GM13976 (cell line): ENCODE results near the gene NDUFB1.

Source experiments
- DNase-seq: peaks from one replicate; pipeline ENCODE4 v3.0.0; 2012; ENCODE audit warnings: low spot score
- CTCF ChIP-seq: IDR thresholded peaks from 2 replicates; pipeline ENCODE4 v1.5.1; 2012; ENCODE audit warnings: borderline replicate concordance, mild to moderate bottlenecking; ENCODE audit not compliant: insufficient read depth; ENCODE audit errors: extremely low read depth, missing control alignments, control extremely low read depth
- in situ Hi-C: fragments of 300-500 bp; cut with MboI; formaldehyde crosslinking; loops from one replicate; pipeline ENCODE4 v1.12.0; 2022; ENCODE audit warnings: low sequenced_read_pairs, mixed read lengths, inconsistent platforms; ENCODE audit not compliant: unreplicated experiment

The NDUFB1 gene

GRCh38 chr14:92122351-92122677, 808 bp upstream of the NDUFB1 start:
- in situ Hi-C loops: no loop called here
- TF ChIP-seq CTCF: no peak
- DNase-seq: peak; percentile 37

GRCh38 chr14:92121207-92121669, 268 bp downstream of the NDUFB1 start:
- DNase-seq: no peak
- TF ChIP-seq CTCF: no peak
- in situ Hi-C loops: no loop called here

DNA sequence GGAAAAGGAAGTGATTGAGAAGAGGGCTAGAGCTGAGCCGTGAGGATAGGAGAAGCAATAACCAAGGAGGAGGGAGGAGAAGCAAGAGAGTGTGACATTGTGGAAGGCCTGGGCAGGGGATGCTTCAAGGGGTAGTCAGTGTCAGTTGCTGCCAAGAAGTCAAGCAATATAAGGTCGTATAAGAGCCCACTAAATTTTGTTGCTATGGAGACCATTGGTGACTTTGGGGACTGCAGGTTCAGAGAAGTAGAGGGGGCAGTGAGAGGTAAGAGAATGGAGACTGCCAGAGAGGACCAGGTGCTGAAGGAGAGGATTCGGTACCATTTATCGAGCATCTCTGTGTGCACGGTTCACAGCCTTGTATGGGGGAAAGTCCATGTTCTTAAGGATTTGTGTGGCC, 12.0 kb downstream of the NDUFB1 start:
- no peak for DNase-seq
- in situ Hi-C loops: no loop called here

GRCh38 chr14:92108345-92109254, 12.9 kb downstream of the NDUFB1 start:
- no peak for DNase-seq
- in situ Hi-C loops: no loop called here
- TF ChIP-seq CTCF: no peak

More for the DNA sequence above, 12.0 kb downstream of the NDUFB1 start:
- no peak for TF ChIP-seq CTCF

GRCh38 chr14:92106143-92106926, 15.2 kb downstream of the NDUFB1 start, which contains the start of gene ATXN3:
TSS of gene ATXN3 (minus strand) at chr14:92106582. CDS start at chr14:92106552, 30 bp downstream.
- TF ChIP-seq CTCF: peak; percentile 74
- DNase-seq: peak; percentile 98
- in situ Hi-C loops: no loop called here

GRCh38 chr14:92105893-92106142, 15.7 kb downstream of the NDUFB1 start:
- in situ Hi-C loops: no loop called here

More at GRCh38 chr14:92105893-92106142, 15.7 kb downstream of the NDUFB1 start:
- DNase-seq: no peak
- no peak for TF ChIP-seq CTCF
